Panc1 (cell line): ENCODE data around the gene TTC28.

Experiments
- CTCF ChIP-seq: fragments of 450-650 bp; IDR thresholded peaks from 2 replicates; pipeline ENCODE4 v1.5.1; 2017; ENCODE audit warnings: mild to moderate bottlenecking
- POLR2AphosphoS5 ChIP-seq: IDR thresholded peaks from 2 replicates; pipeline ENCODE4 v1.6.1; 2012; ENCODE audit warnings: mild to moderate bottlenecking, low read depth, low read length, moderate library complexity
- SIN3A ChIP-seq: IDR thresholded peaks from 2 replicates; pipeline ENCODE4 v1.6.1; 2012; ENCODE audit warnings: low read depth, mild to moderate bottlenecking, low read length, moderate library complexity, borderline replicate concordance; ENCODE audit not compliant: insufficient read depth
- TCF7L2 ChIP-seq: IDR thresholded peaks from 2 replicates; pipeline ENCODE4 v1.6.1; 2011; ENCODE audit warnings: mild to moderate bottlenecking, low read depth, low read length, inconsistent platforms
- TF ChIP-seq, protein P1 (sequence below), 2 experiments: IDR thresholded peaks; 2 replicates each; pipeline ENCODE4 v1.6.1; 2011 to 2012; ENCODE audit warnings: low read depth in 2 of 2, control low read depth in 1 of 2, low read length in 1 of 2, mild to moderate bottlenecking in 1 of 2, moderate library complexity in 1 of 2; ENCODE audit not compliant: insufficient read depth in 1 of 2

- TF ChIP-seq CTCF (no peak), SIN3A (no peak), POLR2AphosphoS5 (no peak), TCF7L2 (no peak)
- TF ChIP-seq, protein P1, sequence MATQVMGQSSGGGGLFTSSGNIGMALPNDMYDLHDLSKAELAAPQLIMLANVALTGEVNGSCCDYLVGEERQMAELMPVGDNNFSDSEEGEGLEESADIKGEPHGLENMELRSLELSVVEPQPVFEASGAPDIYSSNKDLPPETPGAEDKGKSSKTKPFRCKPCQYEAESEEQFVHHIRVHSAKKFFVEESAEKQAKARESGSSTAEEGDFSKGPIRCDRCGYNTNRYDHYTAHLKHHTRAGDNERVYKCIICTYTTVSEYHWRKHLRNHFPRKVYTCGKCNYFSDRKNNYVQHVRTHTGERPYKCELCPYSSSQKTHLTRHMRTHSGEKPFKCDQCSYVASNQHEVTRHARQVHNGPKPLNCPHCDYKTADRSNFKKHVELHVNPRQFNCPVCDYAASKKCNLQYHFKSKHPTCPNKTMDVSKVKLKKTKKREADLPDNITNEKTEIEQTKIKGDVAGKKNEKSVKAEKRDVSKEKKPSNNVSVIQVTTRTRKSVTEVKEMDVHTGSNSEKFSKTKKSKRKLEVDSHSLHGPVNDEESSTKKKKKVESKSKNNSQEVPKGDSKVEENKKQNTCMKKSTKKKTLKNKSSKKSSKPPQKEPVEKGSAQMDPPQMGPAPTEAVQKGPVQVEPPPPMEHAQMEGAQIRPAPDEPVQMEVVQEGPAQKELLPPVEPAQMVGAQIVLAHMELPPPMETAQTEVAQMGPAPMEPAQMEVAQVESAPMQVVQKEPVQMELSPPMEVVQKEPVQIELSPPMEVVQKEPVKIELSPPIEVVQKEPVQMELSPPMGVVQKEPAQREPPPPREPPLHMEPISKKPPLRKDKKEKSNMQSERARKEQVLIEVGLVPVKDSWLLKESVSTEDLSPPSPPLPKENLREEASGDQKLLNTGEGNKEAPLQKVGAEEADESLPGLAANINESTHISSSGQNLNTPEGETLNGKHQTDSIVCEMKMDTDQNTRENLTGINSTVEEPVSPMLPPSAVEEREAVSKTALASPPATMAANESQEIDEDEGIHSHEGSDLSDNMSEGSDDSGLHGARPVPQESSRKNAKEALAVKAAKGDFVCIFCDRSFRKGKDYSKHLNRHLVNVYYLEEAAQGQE (IDR thresholded peaks at IDR 0.05; ENCODE audit: insufficient read depth in 1 of 2, low read depth in 2 of 2, low read length in 1 of 2): no peak
These were observed 674.1 kb downstream of the TTC28 start for GRCh38 chr22:28005513-28005912.
